ENCODE results near the gene NFKBIA.

GRCh38 chr14:35393826-35394225 is 10.7 kb downstream of the NFKBIA start:
- TF ChIP-seq POLR2A (IDR thresholded peaks at IDR 0.05) (no peak), CTCF (IDR thresholded peaks at IDR 0.05 in 4 of 5, conservative IDR thresholded peaks at IDR 0.05 in 1 of 5) (no peak)
